A549 treated with AZD2906 at 1 μM for 4 hours (cell line): Measurements from ENCODE around the gene HP1BP3. TPM values are rescaled to one million over a fixed set of nuclear protein-coding genes. Genes with fewer than 3 reads are reported as not detected.

Experiments used
- total RNA-seq: library from RNA; stranded (reverse); fragments of 200-300 nt; extraction: Qiagen RNA extraction; gene quantifications from 5 replicates; pipeline ENCODE4 v1.2.3, GENCODE V29; 2022

Gene HP1BP3, protein sequence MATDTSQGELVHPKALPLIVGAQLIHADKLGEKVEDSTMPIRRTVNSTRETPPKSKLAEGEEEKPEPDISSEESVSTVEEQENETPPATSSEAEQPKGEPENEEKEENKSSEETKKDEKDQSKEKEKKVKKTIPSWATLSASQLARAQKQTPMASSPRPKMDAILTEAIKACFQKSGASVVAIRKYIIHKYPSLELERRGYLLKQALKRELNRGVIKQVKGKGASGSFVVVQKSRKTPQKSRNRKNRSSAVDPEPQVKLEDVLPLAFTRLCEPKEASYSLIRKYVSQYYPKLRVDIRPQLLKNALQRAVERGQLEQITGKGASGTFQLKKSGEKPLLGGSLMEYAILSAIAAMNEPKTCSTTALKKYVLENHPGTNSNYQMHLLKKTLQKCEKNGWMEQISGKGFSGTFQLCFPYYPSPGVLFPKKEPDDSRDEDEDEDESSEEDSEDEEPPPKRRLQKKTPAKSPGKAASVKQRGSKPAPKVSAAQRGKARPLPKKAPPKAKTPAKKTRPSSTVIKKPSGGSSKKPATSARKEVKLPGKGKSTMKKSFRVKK
- total RNA-seq, result 96.0 to 155 TPM (median 108 TPM) in 5 replicates

DNA sequence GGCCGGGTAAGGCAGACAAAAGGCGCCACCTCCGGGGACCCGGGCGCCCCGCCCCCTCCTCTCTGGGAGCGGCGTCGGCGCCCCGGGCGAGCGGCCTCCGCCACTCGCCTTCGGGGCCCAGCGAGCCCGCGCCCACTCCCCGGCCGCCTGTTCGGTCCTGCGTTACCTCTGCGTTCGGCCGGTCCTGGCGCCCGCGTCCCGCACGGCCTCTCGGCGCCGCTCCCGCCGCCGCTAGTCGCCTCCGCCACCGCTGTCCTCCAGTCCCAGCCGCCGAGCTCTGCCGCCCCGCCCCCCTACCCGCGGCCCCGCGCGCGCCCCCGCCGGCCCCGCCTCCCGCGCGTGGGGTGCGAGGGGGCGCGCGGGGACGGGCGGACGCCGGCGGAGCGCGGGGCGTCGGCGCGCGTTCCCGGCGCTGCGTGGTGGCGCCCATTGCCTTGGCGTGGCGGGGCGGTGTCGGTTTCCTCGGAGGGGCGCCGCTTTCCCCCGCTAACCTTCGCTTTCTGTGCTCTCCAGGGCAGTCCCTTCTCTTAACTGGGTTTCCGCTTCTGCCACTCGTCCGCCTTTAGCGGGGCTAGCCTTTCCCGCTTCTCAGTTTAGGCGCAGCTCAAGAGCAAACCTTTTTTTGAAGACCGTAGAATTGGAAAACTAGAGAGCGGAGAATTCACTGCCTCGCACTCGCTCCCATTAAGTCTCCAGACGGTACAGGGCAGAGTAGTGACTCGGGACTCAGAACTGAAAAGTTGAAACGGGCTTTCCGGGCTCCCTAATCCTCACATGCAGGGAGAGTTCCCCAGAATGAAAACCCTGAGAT is at the start of gene HP1BP3:
Gene HP1BP3 (minus strand): TSS at position 279 of the 811 bp plus-strand sequence. CDS start 6,867 bp downstream, outside the sequence.

DNA sequence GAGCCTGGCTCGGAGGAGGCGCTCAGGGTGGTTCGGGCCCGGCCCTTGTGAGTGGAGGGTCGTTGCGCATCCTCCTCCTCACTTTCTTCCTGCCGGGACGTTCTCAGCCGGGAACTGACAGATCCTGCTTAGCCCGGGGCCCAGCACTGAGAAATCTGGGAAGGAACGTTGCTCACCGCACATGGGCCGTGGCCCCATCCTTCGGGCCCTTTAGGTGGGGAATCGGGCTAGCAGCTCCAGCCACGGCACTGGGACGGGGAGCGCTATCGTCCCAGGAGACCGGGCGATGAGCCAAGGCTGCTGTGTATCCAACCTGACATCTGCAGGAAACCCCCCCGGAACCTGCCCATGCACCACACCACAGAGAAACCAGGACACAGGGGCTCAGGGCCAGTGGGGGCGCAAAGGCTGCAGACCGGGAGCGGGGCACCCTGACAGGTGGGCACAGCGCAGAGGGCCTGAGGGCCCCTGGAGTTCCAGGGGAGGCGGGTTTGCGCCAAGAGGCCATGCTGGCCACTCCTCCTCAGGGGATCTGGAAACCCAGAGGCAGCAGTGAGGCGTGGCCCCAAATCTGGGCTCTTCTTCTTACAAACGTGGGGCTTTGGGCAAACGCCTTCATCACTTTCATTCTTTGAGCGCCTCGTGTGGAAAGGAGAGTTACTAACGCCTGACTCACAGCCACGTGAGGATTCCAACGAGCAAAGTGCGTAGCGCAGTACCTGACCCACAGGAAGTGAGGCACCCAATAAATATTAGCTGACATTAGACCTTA is 54.3 kb downstream of the HP1BP3 start, which contains the start of gene SH2D5:
Gene SH2D5 (minus strand): TSS at position 116 of the 772 bp plus-strand sequence. CDS start 4,659 bp downstream, outside the sequence.

DNA sequence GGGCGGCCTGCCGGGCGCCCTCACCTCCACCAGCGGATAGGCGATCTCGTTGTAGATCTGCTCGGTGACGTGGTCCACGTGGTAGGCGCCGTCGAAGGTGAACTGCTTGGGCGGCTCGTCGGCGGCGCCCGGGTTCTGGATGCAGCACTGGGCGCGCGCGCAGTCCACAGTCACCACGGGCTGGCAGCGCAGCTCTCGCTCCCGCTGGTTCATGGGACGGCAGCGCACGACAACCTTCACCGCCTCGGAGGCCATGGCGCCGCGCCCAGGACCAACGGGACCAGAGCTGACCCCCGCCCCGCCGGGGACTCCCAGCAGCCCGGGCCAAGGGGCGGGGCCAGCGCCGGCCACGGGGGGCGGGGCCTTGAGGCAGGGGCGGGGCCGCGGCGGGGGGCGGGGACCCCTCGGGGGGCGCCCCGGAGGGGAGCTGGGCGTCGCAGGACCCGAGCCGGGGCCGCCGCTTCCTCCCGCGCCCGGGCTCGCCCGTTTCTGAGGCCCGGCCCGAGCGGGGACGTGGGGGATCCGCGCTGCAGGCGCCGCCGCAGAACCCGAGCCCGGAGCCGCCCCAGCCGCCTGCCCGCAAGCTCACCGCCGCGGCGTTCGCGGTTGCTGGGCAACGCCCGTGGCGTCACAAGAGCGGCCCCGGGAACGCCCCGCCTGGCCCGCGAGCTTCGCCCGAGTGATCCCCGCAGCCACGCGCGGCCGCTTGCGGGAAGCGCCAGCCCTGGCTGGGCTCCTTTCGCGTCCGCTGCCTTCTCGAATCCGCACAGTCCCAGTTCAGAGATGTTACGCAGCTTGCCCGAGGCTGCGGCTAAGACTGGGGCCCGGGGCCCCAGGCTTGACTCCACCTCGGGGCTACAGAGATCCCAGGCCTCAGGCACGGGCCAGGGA is 69.4 kb downstream of the HP1BP3 start, which contains the start of gene KIF17:
Gene KIF17 (minus strand): TSS at position 556 of the 891 bp plus-strand sequence. CDS start 301 bp downstream, at position 255.

Other genes with a start within 250 kb of the HP1BP3 start
- gene FAM43B, start 234.7 kb downstream of the HP1BP3 start, total RNA-seq, result 2.8 to 4.1 TPM (median 3.7 TPM) in 5 replicates
- 33.3 to 43.7 TPM (median 34.5 TPM) in 5 replicates for gene CDA, start 198.2 kb downstream of the HP1BP3 start, total RNA-seq
- gene PINK1, start 153.8 kb downstream of the HP1BP3 start, total RNA-seq, result 26.5 to 36.2 TPM (median 32.9 TPM) in 5 replicates
- 194 to 210 TPM (median 205 TPM) in 5 replicates for gene DDOST, start 125.9 kb downstream of the HP1BP3 start, total RNA-seq
- gene KIF17, start 69.3 kb downstream of the HP1BP3 start, total RNA-seq, result 1.8 to 2.5 TPM (median 2.1 TPM) in 5 replicates
- 11.6 to 15.5 TPM (median 13.1 TPM) in 5 replicates for gene SH2D5, start 54.6 kb downstream of the HP1BP3 start, total RNA-seq